SK-N-SH (cell line): ENCODE data around the gene KCNA1. TPM values are rescaled to one million over a fixed set of nuclear protein-coding genes. Genes with fewer than 3 reads are reported as not detected.

Source experiments
- CTCF ChIA-PET: fragments of 300-600, 350-600 bp; formaldehyde crosslinking; extraction: SDS; loops from one replicate; lab custom pipeline; 2021; lab: Yijun Ruan, JAX
- POLR2A ChIA-PET: fragments of 350-600 bp; sonication (Branson Sonifier 250); formaldehyde crosslinking; extraction: SDS; loops from one replicate; lab custom pipeline; 2020; ENCODE audit warnings: antibody characterized with exemption, inconsistent platforms; lab: Yijun Ruan, JAX
- DNase-seq: peaks from one replicate; pipeline ENCODE4 v3.0.0; 2012
- H2AFZ ChIP-seq: fragments of 200-600 bp; sonication (generic); 2 replicates; pipeline ENCODE4 v1.8.1; 2016; ENCODE audit warnings: antibody characterized with exemption, mild to moderate bottlenecking, low read depth
- H3F3A ChIP-seq: fragments of 200-600 bp; sonication (generic); replicated peaks from 2 replicates; pipeline ENCODE3; 2016; ENCODE audit warnings: antibody characterized with exemption, mild to moderate bottlenecking; ENCODE audit not compliant: insufficient read depth
- H3K27ac ChIP-seq, 2 experiments: fragments of 200-500 bp in 1 of 2; fragments of 200-600 bp in 1 of 2; sonication (Bioruptor generic) in 1 of 2; sonication (generic), shearing (Covaris generic) in 1 of 2; 2 replicates each; pipeline versions ENCODE4 v1.5.1 to v1.6.1; 2014 to 2016; ENCODE audit warnings: low read depth in 2 of 2, inconsistent platforms in 1 of 2, low read length in 1 of 2, mild to moderate bottlenecking in 1 of 2, mixed read lengths in 1 of 2
- H3K27me3 ChIP-seq: fragments of 200-600 bp; sonication (generic), shearing (Covaris generic); 2 replicates; pipeline ENCODE4 v1.6.1; 2016; ENCODE audit warnings: mixed run types; ENCODE audit not compliant: insufficient read depth
- H3K36me3 ChIP-seq, 2 experiments: fragments of 200-500 bp in 1 of 2; fragments of 200-600 bp in 1 of 2; sonication (Bioruptor generic) in 1 of 2; sonication (generic) in 1 of 2; replicated peaks in 1 of 2; 2 replicates each; pipeline versions ENCODE3 to v1.5.1; 2014 to 2016; ENCODE audit warnings: low read length in 1 of 2, mild to moderate bottlenecking in 1 of 2; ENCODE audit not compliant: insufficient read depth in 2 of 2, control insufficient read depth in 1 of 2
- H3K4me1 ChIP-seq, 2 experiments: fragments of 200-500 bp in 1 of 2; fragments of 200-600 bp in 1 of 2; sonication (Bioruptor generic) in 1 of 2; sonication (generic), shearing (Covaris generic) in 1 of 2; 2 replicates each; pipeline versions ENCODE4 v1.5.1 to v1.6.1; 2014 to 2016; ENCODE audit warnings: low read depth in 1 of 2, low read length in 1 of 2, mixed run types in 1 of 2; ENCODE audit not compliant: insufficient read depth in 2 of 2, control insufficient read depth in 1 of 2
- H3K4me2 ChIP-seq: fragments of 200-600 bp; sonication (generic), shearing (Covaris generic); 2 replicates; pipeline ENCODE4 v1.6.1; 2017; ENCODE audit warnings: mixed run types
- H3K4me3 ChIP-seq, 2 experiments: fragments of 200-500 bp in 1 of 2; fragments of 200-600 bp in 1 of 2; sonication (Bioruptor generic) in 1 of 2; sonication (generic), shearing (Covaris generic) in 1 of 2; 2 replicates each; pipeline versions ENCODE4 v1.5.1 to v1.8.1; 2014 to 2016; ENCODE audit warnings: low read depth in 2 of 2, inconsistent platforms in 1 of 2, low read length in 1 of 2, mild to moderate bottlenecking in 1 of 2, mixed read lengths in 1 of 2, moderate library complexity in 1 of 2
- H3K79me2 ChIP-seq: fragments of 200-600 bp; sonication (generic); 2 replicates; pipeline ENCODE4 v1.8.1; 2017; ENCODE audit warnings: mild to moderate bottlenecking; ENCODE audit not compliant: insufficient read depth
- H3K9ac ChIP-seq: fragments of 200-600 bp; sonication (generic); 2 replicates; pipeline ENCODE4 v1.6.1; 2017; ENCODE audit warnings: mixed run types
- H3K9me2 ChIP-seq: fragments of 200-600 bp; sonication (generic); 2 replicates; pipeline ENCODE4 v1.6.1; 2017; ENCODE audit warnings: mixed run types
- H3K9me3 ChIP-seq: fragments of 200-600 bp; sonication (generic); 2 replicates; pipeline ENCODE4 v1.6.1; 2017; ENCODE audit warnings: mixed run types, mild to moderate bottlenecking, moderate library complexity
- H4K20me1 ChIP-seq: fragments of 200-600 bp; sonication (generic); 2 replicates; pipeline ENCODE4 v1.6.1; 2017; ENCODE audit warnings: mild to moderate bottlenecking, mixed run types; ENCODE audit not compliant: insufficient read depth
- CHD2 ChIP-seq: fragments of 150-350 bp; IDR thresholded peaks from 2 replicates; pipeline ENCODE4 v1.6.1; 2018; ENCODE audit warnings: low read length; ENCODE audit not compliant: partially characterized antibody
- CTCF ChIP-seq: fragments of 200-600 bp; sonication (generic); IDR thresholded peaks from 2 replicates; pipeline ENCODE4 v1.6.1; 2017; ENCODE audit warnings: antibody characterized with exemption, mild to moderate bottlenecking, moderate library complexity
- EZH2phosphoT487 ChIP-seq: fragments of 200-600 bp; sonication (generic); IDR thresholded peaks from 2 replicates; pipeline ENCODE4 v1.6.1; 2017; ENCODE audit warnings: low read depth, mixed run types, mild to moderate bottlenecking, antibody characterized with exemption, moderate library complexity, borderline replicate concordance
- FOXM1 ChIP-seq: IDR thresholded peaks from 2 replicates; pipeline ENCODE4 v1.4.0; 2012; ENCODE audit warnings: low read depth, mild to moderate bottlenecking
- JUND ChIP-seq: IDR thresholded peaks from 2 replicates; pipeline ENCODE4 v1.4.0; 2012
- MEF2A ChIP-seq: IDR thresholded peaks from 2 replicates; pipeline ENCODE4 v1.4.0; 2012; ENCODE audit warnings: low read depth, borderline replicate concordance
- MXI1 ChIP-seq: IDR thresholded peaks from 2 replicates; pipeline ENCODE4 v1.6.1; 2012; ENCODE audit warnings: mild to moderate bottlenecking, low read depth, low read length, improper control_type of control experiment
- NFIC ChIP-seq: IDR thresholded peaks from 2 replicates; pipeline ENCODE4 v1.4.0; 2012; ENCODE audit warnings: borderline replicate concordance
- NRF1 ChIP-seq: IDR thresholded peaks from 2 replicates; pipeline ENCODE4 v1.6.1; 2012; ENCODE audit warnings: low read depth, mild to moderate bottlenecking, low read length
- POLR2AphosphoS5 ChIP-seq: IDR thresholded peaks from 2 replicates; pipeline ENCODE4 v1.6.1; 2012; ENCODE audit warnings: low read depth, low read length
- RCOR1 ChIP-seq: fragments of 150-350 bp; IDR thresholded peaks from 2 replicates; pipeline ENCODE4 v1.6.1; 2017; ENCODE audit warnings: antibody characterized with exemption, low read length
- REST ChIP-seq: IDR thresholded peaks from 2 replicates; pipeline ENCODE4 v1.6.1; 2012; ENCODE audit warnings: mild to moderate bottlenecking, low read depth, low read length, moderate library complexity
- RFX5 ChIP-seq: IDR thresholded peaks from 2 replicates; pipeline ENCODE4 v1.6.1; 2012; ENCODE audit warnings: mild to moderate bottlenecking, improper control_type of control experiment, low read length
- RXRA ChIP-seq: IDR thresholded peaks from 2 replicates; pipeline ENCODE4 v1.4.0; 2012; ENCODE audit warnings: low read depth, mild to moderate bottlenecking, borderline replicate concordance
- USF1 ChIP-seq: IDR thresholded peaks from 2 replicates; pipeline ENCODE4 v1.4.0; 2012; ENCODE audit warnings: low read depth, borderline replicate concordance
- WGBS: methylation state at CpG from one replicate; pipeline ENCODE4 v1.1.6; 2017; ENCODE audit warnings: low lambda C conversion rate; 5-methylcytosine and 5-hydroxymethylcytosine counted together
- polyA plus RNA-seq, 3 experiments: library from polyadenylated mRNA; depleted of rRNA; stranded (reverse); fragments of >200 nt; gene quantifications; 2 replicates each; pipeline ENCODE4 v1.2.3, GENCODE V29; 2012
- TF ChIP-seq, protein P1 (sequence below): fragments of 150-350 bp; IDR thresholded peaks from 2 replicates; pipeline ENCODE4 v1.6.1; 2016; ENCODE audit warnings: mild to moderate bottlenecking, low read depth, low read length
- TF ChIP-seq, protein P2 (sequence below): IDR thresholded peaks from 2 replicates; pipeline ENCODE4 v1.4.0; 2012; ENCODE audit warnings: low read depth
- TF ChIP-seq, protein P3 (sequence below): fragments of 150-350 bp; IDR thresholded peaks from 2 replicates; pipeline ENCODE4 v1.6.1; 2017; ENCODE audit warnings: antibody characterized with exemption, low read length, low read depth, borderline replicate concordance

The KCNA1 gene
- polyA plus RNA-seq, 1 of the 3 experiments (the other 2 are of a cell fraction), result not detected

- no peak overlapping the region for H3K9ac ChIP-seq
- no peaks in the 10 kb centered on the region for H3K9me3 ChIP-seq
- no peaks in the 10 kb centered on the region for H3K79me2 ChIP-seq
- H3K4me1 ChIP-seq, result no peaks in the 10 kb centered on the region
- H3K4me3 ChIP-seq, result no peak overlapping the region
- no peaks in the 10 kb centered on the region for H4K20me1 ChIP-seq
- H3K27ac ChIP-seq, result no peak overlapping the region
- POLR2A ChIA-PET, result no interaction called here
- DNase-seq, result no peak
- no peaks in the 10 kb centered on the region for H3K9me2 ChIP-seq
- CTCF ChIA-PET, result no interaction called here
- WGBS, result 16% methylated on average over 6 of the region's 6 CpGs
- no peak overlapping the region for H2AFZ ChIP-seq
- no peaks in the 10 kb centered on the region for H3K36me3 ChIP-seq
- TF ChIP-seq RCOR1, result no peak
- 0 out of 2 replicates have a peak, but pooled peaks have one; percentile 10 for TF ChIP-seq NFIC
- H3K4me2 ChIP-seq, result no peak overlapping the region; the same call in 1 of the 2 replicates
- H3F3A ChIP-seq, result no peaks in the 10 kb centered on the region
- peaks cover 63% of the 10 kb centered on the region for H3K27me3 ChIP-seq
Measured at GRCh38 chr12:4918950-4919660, 9.4 kb downstream of the KCNA1 start.

DNA sequence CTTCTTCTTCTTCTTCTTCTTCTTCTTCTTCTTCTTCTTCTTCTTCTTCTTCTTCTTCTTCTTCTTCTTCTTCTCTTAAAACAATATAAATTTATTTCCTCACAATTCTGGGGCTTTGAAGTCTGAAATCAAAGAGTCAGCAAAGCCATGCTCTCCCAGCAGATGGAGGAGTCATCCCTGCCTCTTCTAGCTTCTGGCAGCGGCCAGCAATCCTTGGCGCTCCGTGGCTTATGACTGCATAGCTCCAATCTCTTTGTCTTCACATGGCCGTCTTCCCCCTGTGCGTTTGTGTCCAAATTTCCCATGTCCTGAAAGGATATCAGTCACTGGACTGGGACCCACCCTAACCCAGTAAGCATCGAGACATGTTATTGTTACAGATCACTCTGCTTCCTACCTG, 22.9 kb downstream of the KCNA1 start:
- Histone ChIP-seq H3K27me3 (peaks cover 63% of the 10 kb centered on the region), H3K9me2 (no peaks in the 10 kb centered on the region), H3K4me1 (peaks cover 0 to 5% of the 10 kb centered on the region in 2 experiments; a peak in 1 of 4 replicates), H3F3A (peaks cover 15% of the 10 kb centered on the region), H2AFZ (no peak overlapping the region), H4K20me1 (no peaks in the 10 kb centered on the region), H3K9me3 (no peaks in the 10 kb centered on the region), H3K4me3 (no peak overlapping the region), H3K79me2 (no peaks in the 10 kb centered on the region), H3K36me3 (no peaks in the 10 kb centered on the region), H3K9ac (no peak overlapping the region), H3K4me2 (no peak overlapping the region), H3K27ac (no peak overlapping the region)
- no peak for DNase-seq
- CTCF ChIA-PET, result interaction anchor here (1.8 kb wide), 1 partner anchor 77 kb away, joined by 7 read pairs; no protein-coding TSS in a partner anchor
- WGBS, result 4% methylated on average over 6 of the region's 6 CpGs
- POLR2A ChIA-PET, result no interaction called here
- TF ChIP-seq EZH2phosphoT487 (no peak), NRF1 (no peak), POLR2AphosphoS5 (no peak), USF1 (no peak), JUND (no peak), CTCF (no peak), FOXM1 (no peak), REST (no peak), MEF2A (no peak), MXI1 (no peak), RXRA (no peak), RFX5 (no peak), CHD2 (no peak)
- TF ChIP-seq, protein P1, sequence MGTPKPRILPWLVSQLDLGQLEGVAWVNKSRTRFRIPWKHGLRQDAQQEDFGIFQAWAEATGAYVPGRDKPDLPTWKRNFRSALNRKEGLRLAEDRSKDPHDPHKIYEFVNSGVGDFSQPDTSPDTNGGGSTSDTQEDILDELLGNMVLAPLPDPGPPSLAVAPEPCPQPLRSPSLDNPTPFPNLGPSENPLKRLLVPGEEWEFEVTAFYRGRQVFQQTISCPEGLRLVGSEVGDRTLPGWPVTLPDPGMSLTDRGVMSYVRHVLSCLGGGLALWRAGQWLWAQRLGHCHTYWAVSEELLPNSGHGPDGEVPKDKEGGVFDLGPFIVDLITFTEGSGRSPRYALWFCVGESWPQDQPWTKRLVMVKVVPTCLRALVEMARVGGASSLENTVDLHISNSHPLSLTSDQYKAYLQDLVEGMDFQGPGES, result no peak
- TF ChIP-seq, protein P2, sequence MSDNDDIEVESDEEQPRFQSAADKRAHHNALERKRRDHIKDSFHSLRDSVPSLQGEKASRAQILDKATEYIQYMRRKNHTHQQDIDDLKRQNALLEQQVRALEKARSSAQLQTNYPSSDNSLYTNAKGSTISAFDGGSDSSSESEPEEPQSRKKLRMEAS, result no peak
- TF ChIP-seq, protein P3, sequence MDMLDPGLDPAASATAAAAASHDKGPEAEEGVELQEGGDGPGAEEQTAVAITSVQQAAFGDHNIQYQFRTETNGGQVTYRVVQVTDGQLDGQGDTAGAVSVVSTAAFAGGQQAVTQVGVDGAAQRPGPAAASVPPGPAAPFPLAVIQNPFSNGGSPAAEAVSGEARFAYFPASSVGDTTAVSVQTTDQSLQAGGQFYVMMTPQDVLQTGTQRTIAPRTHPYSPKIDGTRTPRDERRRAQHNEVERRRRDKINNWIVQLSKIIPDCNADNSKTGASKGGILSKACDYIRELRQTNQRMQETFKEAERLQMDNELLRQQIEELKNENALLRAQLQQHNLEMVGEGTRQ, result no peak
